Thymus (tissue), 11 donors: ENCODE data around the gene TMEM132D. TPM values are rescaled to one million over a fixed set of nuclear protein-coding genes. Genes with fewer than 3 reads are reported as not detected.

Experiments used
- DNase-seq, 9 donors: peaks; one replicate each; pipeline ENCODE4 v3.0.0-alpha.2; 2013; ENCODE audit warnings: low spot score in 9 of 9, low read depth in 6 of 9, missing footprints in 1 of 9
- H3K27ac ChIP-seq, 2 donors: one replicate each; pipeline ENCODE4 v1.5.1; 2013; ENCODE audit warnings: control low read depth in 1 of 2, low read depth in 1 of 2, low read length in 1 of 2, mild to moderate bottlenecking in 1 of 2, moderate library complexity in 1 of 2
- H3K27me3 ChIP-seq, 2 donors: one replicate each; pipeline ENCODE4 v1.5.1; 2013; ENCODE audit warnings: low read length in 1 of 2; ENCODE audit not compliant: control insufficient read depth in 2 of 2, insufficient read depth in 1 of 2
- H3K36me3 ChIP-seq, 2 donors: one replicate each; pipeline ENCODE4 v1.5.1; 2013; ENCODE audit warnings: low read length in 1 of 2, mild to moderate bottlenecking in 1 of 2, moderate library complexity in 1 of 2; ENCODE audit not compliant: control insufficient read depth in 2 of 2, insufficient read depth in 2 of 2
- H3K4me1 ChIP-seq, 2 donors: one replicate each; pipeline ENCODE4 v1.5.1; 2013; ENCODE audit warnings: low read length in 2 of 2; ENCODE audit not compliant: control insufficient read depth in 2 of 2, insufficient read depth in 2 of 2
- H3K4me3 ChIP-seq, 2 donors: one replicate each; pipeline ENCODE4 v1.5.1; 2013; ENCODE audit warnings: low read length in 2 of 2, control low read depth in 1 of 2, mild to moderate bottlenecking in 1 of 2
- H3K9me3 ChIP-seq, 2 donors: one replicate each; pipeline ENCODE4 v1.5.1; 2013; ENCODE audit warnings: low read length in 1 of 2, mild to moderate bottlenecking in 1 of 2; ENCODE audit not compliant: control insufficient read depth in 2 of 2, insufficient read depth in 1 of 2
- WGBS: extraction: QIAGEN DNeasy Blood & Tissue Kit; methylation state at CpG from one replicate; pipeline ENCODE4 v1.1.7; 2013; 5-methylcytosine and 5-hydroxymethylcytosine counted together
- polyA plus RNA-seq: library from polyadenylated mRNA; stranded (reverse); fragments of 200-250 nt; gene quantifications from one replicate; pipeline ENCODE4 v1.2.3, GENCODE V29; 2013
- total RNA-seq: library from RNA; stranded (reverse); fragments of 120-200 nt; gene quantifications from one replicate; pipeline ENCODE4 v1.2.4, GENCODE V29; 2013
- donor health status: healthy.

Gene TMEM132D
- total and polyA plus RNA-seq, 2 donors, result 0.02 TPM; not detected in 1

DNA sequence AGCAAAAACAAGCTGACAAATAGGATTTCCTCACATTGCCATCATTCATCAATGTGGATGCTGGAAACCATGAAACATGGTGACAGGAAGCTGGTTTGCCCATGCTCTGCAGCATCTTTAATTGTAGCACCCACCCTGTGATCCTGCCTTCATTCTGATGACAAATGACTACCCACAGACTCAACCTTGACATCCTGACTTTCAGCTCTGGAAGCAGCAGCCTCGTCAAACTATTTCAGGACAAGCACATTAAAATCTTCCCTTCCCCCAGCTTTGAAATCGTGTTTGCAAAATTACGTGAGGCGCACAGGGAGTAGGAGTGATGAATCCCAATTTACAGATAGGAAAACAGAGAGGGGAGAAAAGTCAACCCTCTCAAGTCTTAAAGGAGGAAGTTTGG lies 765.0 kb downstream of the TMEM132D start:
- 93% methylated on average over 4 of the region's 4 CpGs for WGBS
- Histone ChIP-seq H3K4me3 (no peak overlapping the region), H3K36me3 (no peaks in the 10 kb centered on the region), H3K9me3 (no peaks in the 10 kb centered on the region), H3K27ac (no peak overlapping the region), H3K4me1 (no peaks in the 10 kb centered on the region), H3K27me3 (no peaks in the 10 kb centered on the region)
- DNase-seq, result no peak

GRCh38 chr12:129136694-129137325 lies 767.0 kb downstream of the TMEM132D start:
- WGBS, result 97% methylated on average over 3 of the region's 3 CpGs
- H3K27ac ChIP-seq, result no peak overlapping the region
- DNase-seq, result no peak

DNA sequence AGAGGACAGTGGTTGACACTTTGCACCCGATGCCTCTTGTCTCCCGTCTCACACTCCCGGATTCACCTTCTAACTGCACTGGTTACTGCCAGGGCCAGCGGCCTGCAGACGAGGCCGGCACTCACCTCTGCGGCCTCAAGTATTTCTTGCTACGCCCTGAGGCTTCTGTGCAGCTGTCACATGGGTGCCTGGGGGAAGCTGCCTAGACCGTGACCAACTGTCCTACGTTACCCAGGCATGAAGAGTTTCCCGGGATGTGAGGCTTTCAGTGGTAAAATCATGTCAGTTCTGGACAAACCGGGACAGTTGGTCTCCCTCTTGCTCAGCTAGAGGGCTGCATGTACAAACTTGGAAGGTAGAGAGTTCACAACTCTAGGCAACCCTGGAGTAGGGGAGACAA lies 776.1 kb downstream of the TMEM132D start:
- Histone ChIP-seq H3K27me3 (no peaks in the 10 kb centered on the region), H3K9me3 (peaks cover 0 to 3% of the 10 kb centered on the region in 2 donors), H3K36me3 (no peaks in the 10 kb centered on the region), H3K4me3 (no peak overlapping the region), H3K27ac (no peak overlapping the region), H3K4me1 (no peaks in the 10 kb centered on the region)
- 86% methylated on average over 12 of the region's 12 CpGs for WGBS
- no peak for DNase-seq

More at GRCh38 chr12:129136694-129137325, 767.0 kb downstream of the TMEM132D start:
- H3K4me3 ChIP-seq, result no peak overlapping the region
- H3K4me1 ChIP-seq, result no peaks in the 10 kb centered on the region
- H3K36me3 ChIP-seq, result no peaks in the 10 kb centered on the region
- H3K9me3 ChIP-seq, result no peaks in the 10 kb centered on the region
- H3K27me3 ChIP-seq, result no peaks in the 10 kb centered on the region

DNA sequence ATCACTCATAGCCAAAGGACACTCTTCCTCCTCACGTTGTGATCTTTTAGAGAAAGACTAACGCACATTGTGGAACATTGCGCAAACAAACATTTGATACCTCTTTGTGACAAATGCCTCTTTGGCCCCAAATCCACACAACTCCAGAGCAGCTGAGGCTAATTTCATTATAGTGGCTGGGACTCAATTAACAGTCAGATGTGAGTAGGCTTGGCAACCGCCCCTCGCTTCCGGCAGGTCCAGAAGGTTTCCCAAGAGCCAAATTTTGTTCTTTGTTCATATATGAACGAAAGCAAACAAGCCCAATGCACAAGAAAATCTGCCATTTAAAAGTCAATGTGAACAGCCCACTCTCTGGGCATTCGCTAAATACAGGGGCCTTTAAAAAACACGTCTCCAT lies 776.6 kb downstream of the TMEM132D start:
- Histone ChIP-seq H3K27ac (no peak overlapping the region), H3K9me3 (peaks cover 0 to 3% of the 10 kb centered on the region in 2 donors), H3K27me3 (no peaks in the 10 kb centered on the region), H3K4me3 (no peak overlapping the region), H3K36me3 (no peaks in the 10 kb centered on the region), H3K4me1 (no peaks in the 10 kb centered on the region)
- 88% methylated on average over 9 of the region's 9 CpGs for WGBS
- no peak for DNase-seq

- Histone ChIP-seq H3K27ac (no peak overlapping the region), H3K9me3 (no peaks in the 10 kb centered on the region), H3K4me3 (no peak overlapping the region), H3K27me3 (no peaks in the 10 kb centered on the region), H3K36me3 (no peaks in the 10 kb centered on the region), H3K4me1 (no peaks in the 10 kb centered on the region)
- WGBS, result 72% methylated on average over 1 of the region's 1 CpG
- no peak for DNase-seq
These were observed 784.3 kb downstream of the TMEM132D start for GRCh38 chr12:129119537-129119936.

- H3K27me3 ChIP-seq, result no peaks in the 10 kb centered on the region
- DNase-seq, result no peak
- H3K9me3 ChIP-seq, result peaks cover 0 to 9% of the 10 kb centered on the region in 2 donors
- H3K4me3 ChIP-seq, result no peak overlapping the region
- H3K4me1 ChIP-seq, result no peaks in the 10 kb centered on the region
- 92% methylated on average over 5 of the region's 5 CpGs for WGBS
- H3K27ac ChIP-seq, result no peak overlapping the region
- no peaks in the 10 kb centered on the region for H3K36me3 ChIP-seq
These were observed 788.3 kb downstream of the TMEM132D start for GRCh38 chr12:129115558-129115957.

DNA sequence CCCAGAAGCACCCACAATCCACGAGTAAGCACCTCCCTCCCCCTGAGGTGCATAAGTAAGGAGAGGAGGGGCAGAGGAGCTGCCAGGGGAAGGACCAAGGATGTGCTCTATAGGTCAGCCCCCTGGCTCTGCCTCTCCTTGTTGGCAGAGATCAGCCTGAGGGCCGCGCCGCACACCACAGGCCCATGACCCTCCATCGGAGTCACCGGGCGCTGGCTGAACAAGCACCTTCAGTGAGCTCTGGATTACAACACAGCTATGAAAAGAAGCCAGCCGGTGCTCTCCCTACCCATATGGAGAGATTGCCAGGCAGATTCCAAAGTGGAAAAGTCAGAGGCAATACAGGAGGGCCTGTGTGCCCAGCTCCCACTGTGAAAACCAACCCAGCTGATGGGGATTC lies 793.2 kb downstream of the TMEM132D start:
- no peaks in the 10 kb centered on the region for H3K27me3 ChIP-seq
- no peaks in the 10 kb centered on the region for H3K36me3 ChIP-seq
- 83% methylated on average over 8 of the region's 8 CpGs for WGBS
- no peak overlapping the region for H3K27ac ChIP-seq
- no peaks in the 10 kb centered on the region for H3K4me1 ChIP-seq
- DNase-seq, result no peak
- no peak overlapping the region for H3K4me3 ChIP-seq
- H3K9me3 ChIP-seq, result peaks cover 1 to 14% of the 10 kb centered on the region in 2 donors

GRCh38 chr12:129109174-129110001 lies 794.4 kb downstream of the TMEM132D start:
- no peak overlapping the region for H3K4me3 ChIP-seq
- H3K27me3 ChIP-seq, result no peaks in the 10 kb centered on the region
- no peaks in the 10 kb centered on the region for H3K36me3 ChIP-seq
- H3K9me3 ChIP-seq, result peaks cover 1 to 14% of the 10 kb centered on the region in 2 donors
- H3K4me1 ChIP-seq, result no peaks in the 10 kb centered on the region
- WGBS, result 86% methylated on average over 17 of the region's 17 CpGs
- H3K27ac ChIP-seq, result no peak overlapping the region
- DNase-seq, result no peak

DNA sequence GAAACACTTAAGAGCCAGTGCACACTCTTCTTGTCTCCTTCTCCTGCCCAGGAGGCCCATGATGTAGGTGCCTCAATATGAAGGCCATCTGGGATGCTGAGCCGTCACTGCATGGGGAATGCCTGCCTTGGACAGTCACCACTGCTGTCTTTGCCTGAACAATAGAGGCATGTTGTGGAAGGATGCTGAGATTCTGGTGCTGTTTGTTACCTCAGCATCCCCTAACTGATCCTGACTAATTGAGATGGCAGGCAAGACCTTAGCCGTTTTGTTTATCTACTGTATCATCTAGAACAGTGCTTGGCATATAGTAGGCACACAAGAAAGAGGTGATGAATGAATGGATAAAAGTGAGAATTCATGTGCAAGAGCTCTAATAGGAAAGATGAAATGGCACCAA lies 797.1 kb downstream of the TMEM132D start:
- 93% methylated on average over 2 of the region's 2 CpGs for WGBS
- DNase-seq, result no peak
- Histone ChIP-seq H3K36me3 (no peaks in the 10 kb centered on the region), H3K4me1 (no peaks in the 10 kb centered on the region), H3K4me3 (no peak overlapping the region), H3K27ac (no peak overlapping the region), H3K27me3 (no peaks in the 10 kb centered on the region), H3K9me3 (peaks cover 1 to 15% of the 10 kb centered on the region in 2 donors)
